ENCODE data around the gene BCDIN3D. TPM values are rescaled to one million over a fixed set of nuclear protein-coding genes. Genes with fewer than 3 reads are reported as not detected.
A peak's percentile ranks its signal among the peaks of the same experiment; 100 is the strongest.

BCDIN3D gene
- total and polyA plus RNA-seq, 2 of the 8 experiments (the other 6 are each of a cell fraction or from before 2014, with no cell fraction given): 1.6 to 2.4 TPM

DNA sequence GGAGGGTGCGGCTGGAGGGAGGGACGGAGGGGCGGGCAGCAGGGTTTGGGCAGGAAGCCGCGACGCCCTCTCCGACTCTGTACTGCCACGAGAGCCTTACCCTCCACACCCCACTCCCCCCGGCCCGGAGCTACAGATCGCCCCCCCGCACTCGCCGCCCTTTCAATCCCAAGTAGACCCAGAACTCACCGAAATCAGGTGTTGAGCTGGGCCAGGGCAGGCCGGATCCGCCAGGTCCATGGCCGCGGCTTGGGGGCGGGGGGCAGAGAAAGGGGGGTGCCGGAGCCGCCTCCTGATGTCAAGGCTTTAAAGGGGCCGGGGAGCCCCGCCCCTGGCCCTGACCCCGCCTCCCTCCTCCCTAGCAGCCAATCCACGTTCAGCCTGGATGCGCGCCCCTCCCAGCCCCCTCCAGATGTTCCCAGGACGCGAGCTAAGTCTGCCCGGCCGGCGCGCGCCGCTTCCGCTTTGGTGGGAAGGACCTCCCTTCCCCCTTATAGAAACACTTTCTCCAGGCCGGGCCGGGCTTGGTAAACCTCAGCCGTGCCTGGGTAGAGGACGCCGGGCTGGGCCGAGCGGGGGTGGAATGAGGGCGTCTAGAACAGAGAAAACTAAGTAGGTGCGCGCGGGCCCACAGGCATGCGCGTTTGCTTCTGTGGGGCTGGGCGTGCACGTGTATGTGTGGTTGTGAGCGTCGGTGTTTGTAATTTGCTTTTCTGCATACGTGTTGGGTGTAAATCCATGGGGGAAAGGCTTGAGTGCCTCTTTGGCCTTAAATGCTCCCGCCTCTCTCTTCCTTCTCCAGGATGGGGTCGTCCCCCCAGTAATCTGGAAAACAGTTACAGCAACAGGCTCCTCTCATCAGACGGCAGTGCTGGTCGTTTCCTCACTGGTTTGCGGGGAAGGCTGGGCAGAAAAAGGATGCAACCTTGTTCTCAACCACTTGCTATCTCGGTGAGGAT is 14.5 kb downstream of the BCDIN3D start, which contains the start of gene NCKAP5L (continued):
- TF ChIP-seq, protein P1, sequence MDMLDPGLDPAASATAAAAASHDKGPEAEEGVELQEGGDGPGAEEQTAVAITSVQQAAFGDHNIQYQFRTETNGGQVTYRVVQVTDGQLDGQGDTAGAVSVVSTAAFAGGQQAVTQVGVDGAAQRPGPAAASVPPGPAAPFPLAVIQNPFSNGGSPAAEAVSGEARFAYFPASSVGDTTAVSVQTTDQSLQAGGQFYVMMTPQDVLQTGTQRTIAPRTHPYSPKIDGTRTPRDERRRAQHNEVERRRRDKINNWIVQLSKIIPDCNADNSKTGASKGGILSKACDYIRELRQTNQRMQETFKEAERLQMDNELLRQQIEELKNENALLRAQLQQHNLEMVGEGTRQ (IDR thresholded peaks at IDR 0.05; ENCODE audit: low read length): no peak
- TF ChIP-seq, protein P2, sequence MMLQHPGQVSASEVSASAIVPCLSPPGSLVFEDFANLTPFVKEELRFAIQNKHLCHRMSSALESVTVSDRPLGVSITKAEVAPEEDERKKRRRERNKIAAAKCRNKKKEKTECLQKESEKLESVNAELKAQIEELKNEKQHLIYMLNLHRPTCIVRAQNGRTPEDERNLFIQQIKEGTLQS (IDR thresholded peaks at IDR 0.05; ENCODE audit: insufficient read depth, low read depth, low read length): no peak
- TF ChIP-seq CREB1 (IDR thresholded peaks at IDR 0.05) (no peak), TBP (IDR thresholded peaks at IDR 0.05; ENCODE audit: low read depth, low read length) (peak; percentile 74; the same call in 1 of the 2 replicates), FOSL1 (IDR thresholded peaks at IDR 0.05; ENCODE audit: insufficient read depth, low read depth, low read length) (no peak), EGR1 (IDR thresholded peaks at IDR 0.05; ENCODE audit: borderline replicate concordance, low read depth, low read length) (no peak), NANOG (IDR thresholded peaks at IDR 0.05; ENCODE audit: insufficient read depth, low read depth, low read length, poor library complexity, severe bottlenecking) (no peak), SP1 (IDR thresholded peaks at IDR 0.05; ENCODE audit: low read depth, low read length) (0 out of 2 replicates have a peak, but pooled peaks have one; percentile 46), SP2 (IDR thresholded peaks at IDR 0.05; ENCODE audit: low read length) (no peak), SUZ12 (IDR thresholded peaks at IDR 0.05; ENCODE audit: low read length) (no peak), PHF8 (conservative IDR thresholded peaks at IDR 0.05; ENCODE audit: low read depth, low read length) (peak; percentile 53), TAF1 (IDR thresholded peaks at IDR 0.05; ENCODE audit: low read depth, low read length) (peak; percentile 81), RNF2 (IDR thresholded peaks at IDR 0.05; ENCODE audit: borderline replicate concordance, low read depth, low read length, missing control alignments, poor library complexity, severe bottlenecking) (no peak), SRF (IDR thresholded peaks at IDR 0.05; ENCODE audit: low read depth, low read length) (no peak), POLR2A (IDR thresholded peaks at IDR 0.05; ENCODE audit: control extremely low read depth in 1 of 2, low read depth in 2 of 2, low read length in 2 of 2) (peak; percentile 69 to 81), POU5F1 (IDR thresholded peaks at IDR 0.05; ENCODE audit: low read depth, low read length) (no peak), TCF12 (IDR thresholded peaks at IDR 0.05; ENCODE audit: low read depth, low read length) (no peak), JUN (IDR thresholded peaks at IDR 0.05; ENCODE audit: low read depth, low read length) (no peak)
- TF ChIP-seq, protein P3, sequence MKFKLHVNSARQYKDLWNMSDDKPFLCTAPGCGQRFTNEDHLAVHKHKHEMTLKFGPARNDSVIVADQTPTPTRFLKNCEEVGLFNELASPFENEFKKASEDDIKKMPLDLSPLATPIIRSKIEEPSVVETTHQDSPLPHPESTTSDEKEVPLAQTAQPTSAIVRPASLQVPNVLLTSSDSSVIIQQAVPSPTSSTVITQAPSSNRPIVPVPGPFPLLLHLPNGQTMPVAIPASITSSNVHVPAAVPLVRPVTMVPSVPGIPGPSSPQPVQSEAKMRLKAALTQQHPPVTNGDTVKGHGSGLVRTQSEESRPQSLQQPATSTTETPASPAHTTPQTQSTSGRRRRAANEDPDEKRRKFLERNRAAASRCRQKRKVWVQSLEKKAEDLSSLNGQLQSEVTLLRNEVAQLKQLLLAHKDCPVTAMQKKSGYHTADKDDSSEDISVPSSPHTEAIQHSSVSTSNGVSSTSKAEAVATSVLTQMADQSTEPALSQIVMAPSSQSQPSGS (IDR thresholded peaks at IDR 0.05; ENCODE audit: low read length): no peak
- TF ChIP-seq, protein P4, sequence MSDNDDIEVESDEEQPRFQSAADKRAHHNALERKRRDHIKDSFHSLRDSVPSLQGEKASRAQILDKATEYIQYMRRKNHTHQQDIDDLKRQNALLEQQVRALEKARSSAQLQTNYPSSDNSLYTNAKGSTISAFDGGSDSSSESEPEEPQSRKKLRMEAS (IDR thresholded peaks at IDR 0.05): peak; percentile 78

Data from H1 (cell line).